Fibroblast of lung (primary cell): Measurements from ENCODE around the gene PCBP4. TPM values are rescaled to one million over a fixed set of nuclear protein-coding genes. Genes with fewer than 3 reads are reported as not detected.
"Not testable (repeated sequence)": the region's sequence is repeated elsewhere in the genome, so short reads cannot be mapped to it uniquely, and the experiment has no call there.

ENCODE experiments used
- DNase-seq, 2 donors: peaks; one replicate each; pipeline versions ENCODE4 v3.0.0 to v3.0.0-alpha.2; 2010; ENCODE audit warnings: low read depth in 2 of 2
- H2AFZ ChIP-seq: 2 replicates; pipeline ENCODE4 v1.5.1; 2012; ENCODE audit warnings: low read length, control low read depth, inconsistent platforms
- H3K27ac ChIP-seq: 2 replicates; pipeline ENCODE4 v1.5.1; 2011; ENCODE audit warnings: low read length, control low read depth; ENCODE audit not compliant: insufficient read depth
- H3K27me3 ChIP-seq: 2 replicates; pipeline ENCODE4 v1.5.1; 2011; ENCODE audit warnings: mild to moderate bottlenecking, low read length; ENCODE audit not compliant: control insufficient read depth, insufficient read depth
- H3K36me3 ChIP-seq: 2 replicates; pipeline ENCODE4 v1.5.1; 2011; ENCODE audit warnings: low read length; ENCODE audit not compliant: control insufficient read depth, insufficient read depth
- H3K4me1 ChIP-seq: 2 replicates; pipeline ENCODE4 v1.5.1; 2011; ENCODE audit warnings: low read length; ENCODE audit not compliant: control insufficient read depth, insufficient read depth; ENCODE audit errors: extremely low read depth
- H3K4me2 ChIP-seq: 2 replicates; pipeline ENCODE4 v1.5.1; 2011; ENCODE audit warnings: low read length, control low read depth; ENCODE audit not compliant: insufficient read depth; ENCODE audit errors: extremely low read depth
- H3K4me3 ChIP-seq, 4 experiments: fragments of 200-600 bp in 1 of 4; sonication (generic) in 1 of 4; replicated peaks in 1 of 4; 2 replicates each; pipeline ENCODE4 v1.5.1; 2011 to 2016; ENCODE audit warnings: low read length in 4 of 4, low read depth in 3 of 4, mild to moderate bottlenecking in 3 of 4, control low read depth in 2 of 4, inconsistent platforms in 1 of 4, mixed read lengths in 1 of 4; ENCODE audit not compliant: insufficient read depth in 1 of 4; ENCODE audit errors: control extremely low read depth in 1 of 4
- H3K79me2 ChIP-seq: 2 replicates; pipeline ENCODE4 v1.5.1; 2012; ENCODE audit warnings: mild to moderate bottlenecking, low read length, inconsistent platforms; ENCODE audit not compliant: control insufficient read depth, insufficient read depth
- H3K9ac ChIP-seq: 2 replicates; pipeline ENCODE4 v1.5.1; 2011; ENCODE audit warnings: mild to moderate bottlenecking, low read length, control low read depth; ENCODE audit not compliant: insufficient read depth
- H3K9me3 ChIP-seq: 2 replicates; pipeline ENCODE4 v1.5.1; 2012; ENCODE audit warnings: low read depth, low read length; ENCODE audit not compliant: control insufficient read depth, insufficient read depth
- H4K20me1 ChIP-seq: 2 replicates; pipeline ENCODE4 v1.5.1; 2011; ENCODE audit warnings: low read length; ENCODE audit not compliant: control insufficient read depth, insufficient read depth; ENCODE audit errors: extremely low read depth
- CTCF ChIP-seq, 2 donors: IDR thresholded peaks in 1 of 2; conservative IDR thresholded peaks in 1 of 2; 1 replicate in 1 of 2; 2 replicates in 1 of 2; pipeline ENCODE4 v1.5.1; 2011 to 2012; ENCODE audit warnings: low read length in 2 of 2, control low read depth in 1 of 2, inconsistent platforms in 1 of 2, low read depth in 1 of 2, mild to moderate bottlenecking in 1 of 2
- EZH2 ChIP-seq: IDR thresholded peaks from 2 replicates; pipeline ENCODE4 v1.5.1; 2012; ENCODE audit warnings: low read length, control low read depth, mild to moderate bottlenecking; ENCODE audit errors: missing control alignments
- polyA plus RNA-seq, 2 donors: library from polyadenylated mRNA; depleted of rRNA in 1 of 2; stranded (reverse) in 1 of 2; unstranded in 1 of 2; fragments of >200 nt; gene quantifications; 2 replicates each; pipeline ENCODE4 v1.2.1, GENCODE V29; 2011 to 2012; ENCODE audit warnings: missing spikeins in 1 of 2
- total RNA-seq: library from RNA; depleted of rRNA; stranded (reverse); fragments of >200 nt; gene quantifications from 2 replicates; pipeline ENCODE4 v1.2.1, GENCODE V29; 2014

The PCBP4 gene
- total and polyA plus RNA-seq, 2 donors (not counting 1 experiment from before 2014, with no cell fraction given), result 40.2 to 46.2 TPM

GRCh38 chr3:51992017-51992682 is 24.9 kb upstream of the PCBP4 start:
- H2AFZ ChIP-seq, result no peak overlapping the region
- no peak overlapping the region for H3K9ac ChIP-seq
- no peaks in the 10 kb centered on the region for H3K27me3 ChIP-seq
- peaks cover 16% of the 10 kb centered on the region for H3K4me1 ChIP-seq
- H4K20me1 ChIP-seq, result no peaks in the 10 kb centered on the region
- no peak overlapping the region for H3K4me2 ChIP-seq
- peaks cover 28% of the 10 kb centered on the region for H3K79me2 ChIP-seq
- H3K9me3 ChIP-seq, result no peaks in the 10 kb centered on the region
- no peak overlapping the region for H3K4me3 ChIP-seq
- DNase-seq, result no peak
- TF ChIP-seq CTCF (conservative IDR thresholded peaks at IDR 0.05 in 1 of 2, IDR thresholded peaks at IDR 0.05 in 1 of 2; ENCODE audit: low read depth in 1 of 2, low read length in 2 of 2) (no peak), EZH2 (no peak)
- H3K36me3 ChIP-seq, result peaks cover 18% of the 10 kb centered on the region
- no peak overlapping the region for H3K27ac ChIP-seq

GRCh38 chr3:51990501-51990971 is 23.3 kb upstream of the PCBP4 start:
- not testable (repeated sequence) for H3K4me3 ChIP-seq, H3K9ac ChIP-seq, H3K27me3 ChIP-seq, H4K20me1 ChIP-seq, H3K4me2 ChIP-seq, H3K27ac ChIP-seq, H2AFZ ChIP-seq, DNase-seq, H3K9me3 ChIP-seq
- peaks cover 18% of the 10 kb centered on the region for H3K36me3 ChIP-seq
- H3K79me2 ChIP-seq, result peaks cover 27% of the 10 kb centered on the region
- peaks cover 16% of the 10 kb centered on the region for H3K4me1 ChIP-seq

GRCh38 chr3:51988286-51989146 is 21.3 kb upstream of the PCBP4 start:
- no peak for DNase-seq
- Histone ChIP-seq H3K27me3 (no peaks in the 10 kb centered on the region), H3K27ac (no peak overlapping the region), H3K9me3 (no peaks in the 10 kb centered on the region), H3K4me2 (no peak overlapping the region), H3K4me1 (peaks cover 10% of the 10 kb centered on the region), H3K9ac (no peak overlapping the region), H3K79me2 (peaks cover 11% of the 10 kb centered on the region), H3K36me3 (peaks cover 10% of the 10 kb centered on the region), H4K20me1 (no peaks in the 10 kb centered on the region), H2AFZ (no peak overlapping the region), H3K4me3 (no peak overlapping the region)
- TF ChIP-seq EZH2, result no peak
- TF ChIP-seq CTCF (conservative IDR thresholded peaks at IDR 0.05 in 1 of 2, IDR thresholded peaks at IDR 0.05 in 1 of 2; ENCODE audit: low read depth in 1 of 2, low read length in 2 of 2), result no peak
